SK-N-SH (cell line): ENCODE results near the gene ERC2. TPM values are rescaled to one million over a fixed set of nuclear protein-coding genes. Genes with fewer than 3 reads are reported as not detected.

Source experiments
- CTCF ChIA-PET: fragments of 300-600, 350-600 bp; formaldehyde crosslinking; extraction: SDS; loops from one replicate; lab custom pipeline; 2021; lab: Yijun Ruan, JAX
- POLR2A ChIA-PET: fragments of 350-600 bp; sonication (Branson Sonifier 250); formaldehyde crosslinking; extraction: SDS; loops from one replicate; lab custom pipeline; 2020; ENCODE audit warnings: antibody characterized with exemption, inconsistent platforms; lab: Yijun Ruan, JAX
- DNase-seq: peaks from one replicate; pipeline ENCODE4 v3.0.0; 2012
- H2AFZ ChIP-seq: fragments of 200-600 bp; sonication (generic); 2 replicates; pipeline ENCODE4 v1.8.1; 2016; ENCODE audit warnings: antibody characterized with exemption, mild to moderate bottlenecking, low read depth
- H3F3A ChIP-seq: fragments of 200-600 bp; sonication (generic); replicated peaks from 2 replicates; pipeline ENCODE3; 2016; ENCODE audit warnings: antibody characterized with exemption, mild to moderate bottlenecking; ENCODE audit not compliant: insufficient read depth
- H3K27ac ChIP-seq, 2 experiments: fragments of 200-500 bp in 1 of 2; fragments of 200-600 bp in 1 of 2; sonication (Bioruptor generic) in 1 of 2; sonication (generic), shearing (Covaris generic) in 1 of 2; 2 replicates each; pipeline versions ENCODE4 v1.5.1 to v1.6.1; 2014 to 2016; ENCODE audit warnings: low read depth in 2 of 2, inconsistent platforms in 1 of 2, low read length in 1 of 2, mild to moderate bottlenecking in 1 of 2, mixed read lengths in 1 of 2
- H3K27me3 ChIP-seq: fragments of 200-600 bp; sonication (generic), shearing (Covaris generic); 2 replicates; pipeline ENCODE4 v1.6.1; 2016; ENCODE audit warnings: mixed run types; ENCODE audit not compliant: insufficient read depth
- H3K36me3 ChIP-seq, 2 experiments: fragments of 200-500 bp in 1 of 2; fragments of 200-600 bp in 1 of 2; sonication (Bioruptor generic) in 1 of 2; sonication (generic) in 1 of 2; replicated peaks in 1 of 2; 2 replicates each; pipeline versions ENCODE3 to v1.5.1; 2014 to 2016; ENCODE audit warnings: low read length in 1 of 2, mild to moderate bottlenecking in 1 of 2; ENCODE audit not compliant: insufficient read depth in 2 of 2, control insufficient read depth in 1 of 2
- H3K4me1 ChIP-seq, 2 experiments: fragments of 200-500 bp in 1 of 2; fragments of 200-600 bp in 1 of 2; sonication (Bioruptor generic) in 1 of 2; sonication (generic), shearing (Covaris generic) in 1 of 2; 2 replicates each; pipeline versions ENCODE4 v1.5.1 to v1.6.1; 2014 to 2016; ENCODE audit warnings: low read depth in 1 of 2, low read length in 1 of 2, mixed run types in 1 of 2; ENCODE audit not compliant: insufficient read depth in 2 of 2, control insufficient read depth in 1 of 2
- H3K4me2 ChIP-seq: fragments of 200-600 bp; sonication (generic), shearing (Covaris generic); 2 replicates; pipeline ENCODE4 v1.6.1; 2017; ENCODE audit warnings: mixed run types
- H3K4me3 ChIP-seq, 2 experiments: fragments of 200-500 bp in 1 of 2; fragments of 200-600 bp in 1 of 2; sonication (Bioruptor generic) in 1 of 2; sonication (generic), shearing (Covaris generic) in 1 of 2; 2 replicates each; pipeline versions ENCODE4 v1.5.1 to v1.8.1; 2014 to 2016; ENCODE audit warnings: low read depth in 2 of 2, inconsistent platforms in 1 of 2, low read length in 1 of 2, mild to moderate bottlenecking in 1 of 2, mixed read lengths in 1 of 2, moderate library complexity in 1 of 2
- H3K79me2 ChIP-seq: fragments of 200-600 bp; sonication (generic); 2 replicates; pipeline ENCODE4 v1.8.1; 2017; ENCODE audit warnings: mild to moderate bottlenecking; ENCODE audit not compliant: insufficient read depth
- H3K9ac ChIP-seq: fragments of 200-600 bp; sonication (generic); 2 replicates; pipeline ENCODE4 v1.6.1; 2017; ENCODE audit warnings: mixed run types
- H3K9me2 ChIP-seq: fragments of 200-600 bp; sonication (generic); 2 replicates; pipeline ENCODE4 v1.6.1; 2017; ENCODE audit warnings: mixed run types
- H3K9me3 ChIP-seq: fragments of 200-600 bp; sonication (generic); 2 replicates; pipeline ENCODE4 v1.6.1; 2017; ENCODE audit warnings: mixed run types, mild to moderate bottlenecking, moderate library complexity
- H4K20me1 ChIP-seq: fragments of 200-600 bp; sonication (generic); 2 replicates; pipeline ENCODE4 v1.6.1; 2017; ENCODE audit warnings: mild to moderate bottlenecking, mixed run types; ENCODE audit not compliant: insufficient read depth
- CHD2 ChIP-seq: fragments of 150-350 bp; IDR thresholded peaks from 2 replicates; pipeline ENCODE4 v1.6.1; 2018; ENCODE audit warnings: low read length; ENCODE audit not compliant: partially characterized antibody
- ELF1 ChIP-seq: IDR thresholded peaks from 2 replicates; pipeline ENCODE4 v1.4.0; 2012
- EP300 ChIP-seq, 2 experiments: IDR thresholded peaks; 2 replicates each; pipeline versions ENCODE4 v1.4.0 to v1.6.1; 2012; ENCODE audit warnings: borderline replicate concordance in 1 of 2, low read depth in 1 of 2, low read length in 1 of 2
- FOXJ3 ChIP-seq: sonication (generic); formaldehyde crosslinking; IDR thresholded peaks from 2 replicates; pipeline ENCODE4 v1.5.1; 2020; ENCODE audit warnings: mild to moderate bottlenecking, missing genetic modification reagents
- GATA2 ChIP-seq: sonication (generic); formaldehyde crosslinking; IDR thresholded peaks from 2 replicates; pipeline ENCODE4 v1.5.0; 2020; ENCODE audit warnings: mild to moderate bottlenecking, missing genetic modification reagents
- JUND ChIP-seq: IDR thresholded peaks from 2 replicates; pipeline ENCODE4 v1.4.0; 2012
- MAX ChIP-seq: IDR thresholded peaks from 2 replicates; pipeline ENCODE4 v1.4.0; 2012; ENCODE audit warnings: low read depth
- NFIC ChIP-seq: IDR thresholded peaks from 2 replicates; pipeline ENCODE4 v1.4.0; 2012; ENCODE audit warnings: borderline replicate concordance
- NRF1 ChIP-seq: IDR thresholded peaks from 2 replicates; pipeline ENCODE4 v1.6.1; 2012; ENCODE audit warnings: low read depth, mild to moderate bottlenecking, low read length
- PBX3 ChIP-seq: IDR thresholded peaks from 2 replicates; pipeline ENCODE4; 2012
- POLR2AphosphoS5 ChIP-seq: IDR thresholded peaks from 2 replicates; pipeline ENCODE4 v1.6.1; 2012; ENCODE audit warnings: low read depth, low read length
- RAD21 ChIP-seq: IDR thresholded peaks from 2 replicates; pipeline ENCODE4 v1.6.1; 2012; ENCODE audit warnings: mild to moderate bottlenecking, low read length
- REST ChIP-seq: IDR thresholded peaks from 2 replicates; pipeline ENCODE4 v1.6.1; 2012; ENCODE audit warnings: mild to moderate bottlenecking, low read depth, low read length, moderate library complexity
- RFX5 ChIP-seq: IDR thresholded peaks from 2 replicates; pipeline ENCODE4 v1.6.1; 2012; ENCODE audit warnings: mild to moderate bottlenecking, improper control_type of control experiment, low read length
- RXRA ChIP-seq: IDR thresholded peaks from 2 replicates; pipeline ENCODE4 v1.4.0; 2012; ENCODE audit warnings: low read depth, mild to moderate bottlenecking, borderline replicate concordance
- TCF12 ChIP-seq: IDR thresholded peaks from 2 replicates; pipeline ENCODE4 v1.4.0; 2012
- TEAD4 ChIP-seq: IDR thresholded peaks from 2 replicates; pipeline ENCODE4 v1.4.0; 2012; ENCODE audit warnings: mild to moderate bottlenecking, borderline replicate concordance; ENCODE audit not compliant: insufficient read depth
- ZBTB33 ChIP-seq: IDR thresholded peaks from 2 replicates; pipeline ENCODE4 v1.4.0; 2012; ENCODE audit warnings: low read depth, borderline replicate concordance
- WGBS: methylation state at CpG from one replicate; pipeline ENCODE4 v1.1.6; 2017; ENCODE audit warnings: low lambda C conversion rate; 5-methylcytosine and 5-hydroxymethylcytosine counted together
- polyA plus RNA-seq, 3 experiments: library from polyadenylated mRNA; depleted of rRNA; stranded (reverse); fragments of >200 nt; gene quantifications; 2 replicates each; pipeline ENCODE4 v1.2.3, GENCODE V29; 2012

The ERC2 gene
- polyA plus RNA-seq, 1 of the 3 experiments (the other 2 are of a cell fraction) = 1.6 TPM

GRCh38 chr3:56055546-56055945, 412.7 kb downstream of the ERC2 start:
- Histone ChIP-seq H4K20me1 (no peaks in the 10 kb centered on the region), H3F3A (no peaks in the 10 kb centered on the region), H3K79me2 (no peaks in the 10 kb centered on the region), H2AFZ (no peak overlapping the region), H3K27ac (no peak overlapping the region), H3K9me2 (no peaks in the 10 kb centered on the region), H3K27me3 (no peaks in the 10 kb centered on the region), H3K4me2 (no peak overlapping the region), H3K36me3 (no peaks in the 10 kb centered on the region), H3K9ac (no peak overlapping the region), H3K4me1 (no peaks in the 10 kb centered on the region), H3K9me3 (no peaks in the 10 kb centered on the region), H3K4me3 (no peak overlapping the region; a peak in 1 of 4 replicates)
- POLR2A ChIA-PET = no interaction called here
- CTCF ChIA-PET = interaction anchor here (2.6 kb wide), 1 partner anchor 13 kb away, joined by 11 read pairs; no protein-coding TSS in a partner anchor
- 80% methylated on average over 4 of the region's 4 CpGs for WGBS
- TF ChIP-seq RXRA (no peak), TCF12 (no peak), PBX3 (no peak), FOXJ3 (CRISPR knock-in tag) (no peak), JUND (no peak), GATA2 (no peak), RAD21 (no peak), CHD2 (no peak), REST (no peak), NRF1 (no peak), RFX5 (no peak), POLR2AphosphoS5 (no peak)
- DNase-seq = no peak

GRCh38 chr3:56054844-56055243, 413.4 kb downstream of the ERC2 start:
- no peak overlapping the region for H3K27ac ChIP-seq
- H3K79me2 ChIP-seq = no peaks in the 10 kb centered on the region
- ChIA-PET CTCF (interaction anchor here (0.5 to 3.5 kb wide), 4 partner anchors 12 to 196 kb away, joined by 3 to 16 read pairs (median 7); no protein-coding TSS in a partner anchor), POLR2A (no interaction called here)
- no peak overlapping the region for H2AFZ ChIP-seq
- no peaks in the 10 kb centered on the region for H3K4me1 ChIP-seq
- 86% methylated on average over 10 of the region's 10 CpGs for WGBS
- no peaks in the 10 kb centered on the region for H4K20me1 ChIP-seq
- no peak overlapping the region for H3K4me2 ChIP-seq
- no peaks in the 10 kb centered on the region for H3F3A ChIP-seq
- H3K4me3 ChIP-seq = no peak overlapping the region
- no peak for DNase-seq
- no peaks in the 10 kb centered on the region for H3K27me3 ChIP-seq
- no peaks in the 10 kb centered on the region for H3K36me3 ChIP-seq
- H3K9ac ChIP-seq = no peak overlapping the region
- H3K9me2 ChIP-seq = no peaks in the 10 kb centered on the region
- no peak for TF ChIP-seq CHD2
- TF ChIP-seq TCF12 = no peak
- TF ChIP-seq ELF1 = no peak
- no peak for TF ChIP-seq ZBTB33
- TF ChIP-seq EP300 (IDR thresholded peaks at IDR 0.05; ENCODE audit: borderline replicate concordance in 1 of 2, low read depth in 1 of 2, low read length in 1 of 2) = no peak
- TF ChIP-seq MAX = no peak
- TF ChIP-seq NFIC = no peak
- no peak for TF ChIP-seq TEAD4
- no peak for TF ChIP-seq PBX3
- no peaks in the 10 kb centered on the region for H3K9me3 ChIP-seq
